ENCODE results near the gene CRHR2. TPM values are rescaled to one million over a fixed set of nuclear protein-coding genes. Genes with fewer than 3 reads are reported as not detected.

CRHR2 gene
- total and polyA plus RNA-seq, 2 of the 13 experiments (the other 11 are each of a cell fraction or from before 2014, with no cell fraction given), result not detected

GRCh38 chr7:30671793-30672465, 10.3 kb downstream of the CRHR2 start (continued):
- TF ChIP-seq MBNL3 (CRISPR knock-in tag; conservative IDR thresholded peaks at IDR 0.05) (no peak), DR1 (CRISPR knock-in tag; IDR thresholded peaks at IDR 0.05) (no peak), ZHX2 (IDR thresholded peaks at IDR 0.05; ENCODE audit: low read depth) (no peak), ZHX2 (CRISPR knock-in tag; IDR thresholded peaks at IDR 0.05; ENCODE audit: borderline replicate concordance) (0 out of 2 replicates have a peak, but pooled peaks have one; percentile 84), ZBTB7A (CRISPR knock-in tag; IDR thresholded peaks at IDR 0.05) (no peak), SRSF1 (optimal IDR thresholded peaks at IDR 0.05; ENCODE audit: low read depth, low read length) (no peak), ZNF616 (CRISPR knock-in tag; IDR thresholded peaks at IDR 0.05; ENCODE audit: low read depth) (0 out of 2 replicates have a peak, but pooled peaks have one; percentile 61), ZNF550 (CRISPR knock-in tag; IDR thresholded peaks at IDR 0.05; ENCODE audit: borderline replicate concordance) (no peak), YEATS2 (CRISPR knock-in tag; IDR thresholded peaks at IDR 0.05; ENCODE audit: borderline replicate concordance) (peak; percentile 79; the same call in 1 of the 2 replicates), SYNCRIP (IDR thresholded peaks at IDR 0.05; ENCODE audit: insufficient read depth, low read depth, low read length) (no peak), ATF2 (CRISPR knock-in tag; IDR thresholded peaks at IDR 0.05) (peak; percentile 80; the same call in 1 of the 2 replicates), NFIC (IDR thresholded peaks at IDR 0.05; ENCODE audit: low read length) (no peak)
- TF ChIP-seq, protein P1, sequence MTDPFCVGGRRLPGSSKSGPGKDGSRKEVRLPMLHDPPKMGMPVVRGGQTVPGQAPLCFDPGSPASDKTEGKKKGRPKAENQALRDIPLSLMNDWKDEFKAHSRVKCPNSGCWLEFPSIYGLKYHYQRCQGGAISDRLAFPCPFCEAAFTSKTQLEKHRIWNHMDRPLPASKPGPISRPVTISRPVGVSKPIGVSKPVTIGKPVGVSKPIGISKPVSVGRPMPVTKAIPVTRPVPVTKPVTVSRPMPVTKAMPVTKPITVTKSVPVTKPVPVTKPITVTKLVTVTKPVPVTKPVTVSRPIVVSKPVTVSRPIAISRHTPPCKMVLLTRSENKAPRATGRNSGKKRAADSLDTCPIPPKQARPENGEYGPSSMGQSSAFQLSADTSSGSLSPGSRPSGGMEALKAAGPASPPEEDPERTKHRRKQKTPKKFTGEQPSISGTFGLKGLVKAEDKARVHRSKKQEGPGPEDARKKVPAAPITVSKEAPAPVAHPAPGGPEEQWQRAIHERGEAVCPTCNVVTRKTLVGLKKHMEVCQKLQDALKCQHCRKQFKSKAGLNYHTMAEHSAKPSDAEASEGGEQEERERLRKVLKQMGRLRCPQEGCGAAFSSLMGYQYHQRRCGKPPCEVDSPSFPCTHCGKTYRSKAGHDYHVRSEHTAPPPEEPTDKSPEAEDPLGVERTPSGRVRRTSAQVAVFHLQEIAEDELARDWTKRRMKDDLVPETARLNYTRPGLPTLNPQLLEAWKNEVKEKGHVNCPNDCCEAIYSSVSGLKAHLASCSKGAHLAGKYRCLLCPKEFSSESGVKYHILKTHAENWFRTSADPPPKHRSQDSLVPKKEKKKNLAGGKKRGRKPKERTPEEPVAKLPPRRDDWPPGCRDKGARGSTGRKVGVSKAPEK (CRISPR knock-in tag; IDR thresholded peaks at IDR 0.05; ENCODE audit: borderline replicate concordance), result no peak
- TF ChIP-seq, protein P2, sequence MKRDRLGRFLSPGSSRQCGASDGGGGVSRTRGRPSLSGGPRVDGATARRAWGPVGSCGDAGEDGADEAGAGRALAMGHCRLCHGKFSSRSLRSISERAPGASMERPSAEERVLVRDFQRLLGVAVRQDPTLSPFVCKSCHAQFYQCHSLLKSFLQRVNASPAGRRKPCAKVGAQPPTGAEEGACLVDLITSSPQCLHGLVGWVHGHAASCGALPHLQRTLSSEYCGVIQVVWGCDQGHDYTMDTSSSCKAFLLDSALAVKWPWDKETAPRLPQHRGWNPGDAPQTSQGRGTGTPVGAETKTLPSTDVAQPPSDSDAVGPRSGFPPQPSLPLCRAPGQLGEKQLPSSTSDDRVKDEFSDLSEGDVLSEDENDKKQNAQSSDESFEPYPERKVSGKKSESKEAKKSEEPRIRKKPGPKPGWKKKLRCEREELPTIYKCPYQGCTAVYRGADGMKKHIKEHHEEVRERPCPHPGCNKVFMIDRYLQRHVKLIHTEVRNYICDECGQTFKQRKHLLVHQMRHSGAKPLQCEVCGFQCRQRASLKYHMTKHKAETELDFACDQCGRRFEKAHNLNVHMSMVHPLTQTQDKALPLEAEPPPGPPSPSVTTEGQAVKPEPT (CRISPR knock-in tag; IDR thresholded peaks at IDR 0.05; ENCODE audit: low read depth), result no peak
